HL-60 (cell line): Measurements from ENCODE around the gene LAX1.

ENCODE experiments used
- DNase-seq, 2 experiments: peaks; one replicate each; pipeline ENCODE4 v3.0.0-alpha.2; 2010 to 2020; ENCODE audit warnings: low read depth in 1 of 2, low spot score in 1 of 2
- H3K27ac ChIP-seq: fragments of 250-450 bp; sonication (Bioruptor Pico); replicated peaks from 2 replicates; pipeline ENCODE4 v1.5.1; 2020; ENCODE audit warnings: mild to moderate bottlenecking, moderate library complexity
- H3K27me3 ChIP-seq: fragments of 250-450 bp; sonication (Bioruptor Pico); 2 replicates; pipeline ENCODE4 v1.5.1; 2021; ENCODE audit warnings: mild to moderate bottlenecking, moderate library complexity; ENCODE audit not compliant: insufficient read depth, poor library complexity, severe bottlenecking
- H3K4me3 ChIP-seq: replicated peaks from 2 replicates; pipeline ENCODE4 v1.5.1; 2011; ENCODE audit warnings: mild to moderate bottlenecking, control low read depth, low read length; ENCODE audit not compliant: insufficient read depth
- CTCF ChIP-seq: IDR thresholded peaks from one replicate; pipeline ENCODE4 v1.5.1; 2011; ENCODE audit warnings: low read length, control low read depth, inconsistent platforms; ENCODE audit not compliant: insufficient read depth
- GABPA ChIP-seq: IDR thresholded peaks from 2 replicates; pipeline ENCODE4 v1.6.1; 2012; ENCODE audit warnings: low read depth
- POLR2AphosphoS5 ChIP-seq: IDR thresholded peaks from 2 replicates; pipeline ENCODE4 v1.6.1; 2012; ENCODE audit warnings: low read depth
- REST ChIP-seq: IDR thresholded peaks from 2 replicates; pipeline ENCODE4 v1.6.1; 2012; ENCODE audit warnings: low read depth; ENCODE audit not compliant: insufficient replicate concordance
- SPI1 ChIP-seq: IDR thresholded peaks from 2 replicates; pipeline ENCODE4 v1.6.1; 2012; ENCODE audit warnings: low read depth, mild to moderate bottlenecking, borderline replicate concordance
- long read RNA-seq: library from polyadenylated mRNA; unstranded; transcript quantifications from one replicate; pipeline ENCODE4 v2.0.0, GENCODE V29; 2020

The LAX1 gene
- long read RNA-seq, partial matches to known transcripts, result 0 of 1 reads
- long read RNA-seq, other reads (novel, unspliced or antisense), result 0 of 1 reads

DNA sequence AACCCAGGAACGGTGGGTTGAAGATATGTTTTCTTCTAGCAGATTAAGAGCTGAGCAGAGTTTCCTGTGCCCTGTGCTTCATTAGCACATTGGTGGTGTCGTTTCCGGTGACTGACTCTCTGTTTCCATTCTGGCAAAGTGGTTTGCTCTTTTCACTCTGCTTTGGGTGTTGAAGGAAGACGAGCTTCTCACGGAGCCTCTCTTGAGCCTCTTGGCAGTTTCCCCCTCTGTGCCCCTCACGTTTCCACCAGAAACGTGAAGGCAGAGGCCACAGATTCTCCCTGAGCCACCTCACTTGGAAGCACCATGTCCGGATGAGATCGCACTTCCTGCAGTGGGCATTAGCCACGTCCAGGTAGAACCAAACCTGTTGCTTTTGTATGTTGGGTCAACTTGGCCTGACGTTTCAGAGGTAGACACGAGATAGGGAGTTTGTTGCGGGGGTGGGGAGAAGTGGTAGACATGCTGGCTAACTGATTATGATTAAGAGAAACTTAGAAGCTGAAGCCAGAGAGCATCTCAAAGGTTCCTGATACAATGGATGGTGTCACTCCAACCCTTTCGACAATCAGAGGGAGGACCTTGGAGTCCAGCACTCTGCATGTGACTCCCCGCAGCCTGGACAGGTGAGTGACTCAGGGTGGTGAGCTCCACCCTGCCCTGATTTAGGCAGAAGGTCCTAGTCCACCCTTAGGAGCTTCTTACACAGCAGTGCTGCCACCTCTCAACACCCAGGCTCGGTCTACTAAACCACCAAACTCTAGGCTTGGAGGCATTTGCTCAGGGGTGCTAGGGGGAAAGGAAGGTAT lies at the start of gene LAX1:
Gene LAX1, plus strand, starts transcription at position 155 of the 809 bp plus-strand sequence. Its CDS starts 383 bp downstream, at position 538.
- TF ChIP-seq POLR2AphosphoS5 (peak; percentile 89), REST (peak; percentile 46), SPI1 (no peak)
- H3K27ac ChIP-seq, result peak within 1 kb of the TSS; percentile 81
- no peaks in the 10 kb centered on the region for H3K27me3 ChIP-seq
- DNase-seq, result peak; percentile 7 to 70
- H3K4me3 ChIP-seq, result no peak within 1 kb of the TSS

DNA sequence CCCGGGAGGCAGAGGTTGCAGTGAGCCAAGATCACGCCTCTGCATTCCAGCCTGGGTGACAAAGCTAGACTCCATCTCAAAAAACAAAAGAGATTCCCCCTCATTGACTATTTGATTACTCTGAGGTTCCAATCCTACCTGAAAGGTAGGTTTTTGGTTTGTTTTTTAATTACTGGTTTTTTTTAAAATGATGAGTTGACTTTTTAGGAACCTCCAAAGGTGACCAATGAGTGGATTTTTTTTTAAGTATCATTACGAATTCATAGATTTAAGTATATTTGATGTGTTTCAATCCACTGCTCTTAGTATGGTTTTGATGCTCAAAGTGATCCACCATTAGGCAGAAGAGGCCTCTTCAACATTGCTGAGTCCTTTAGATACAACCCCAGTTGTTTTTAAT lies 47.9 kb upstream of the LAX1 start:
- no peaks in the 10 kb centered on the region for H3K27me3 ChIP-seq
- no peak overlapping the region for H3K4me3 ChIP-seq
- TF ChIP-seq GABPA (no peak), SPI1 (no peak), REST (no peak), POLR2AphosphoS5 (no peak), CTCF (no peak)
- no peak for DNase-seq
- no peak overlapping the region for H3K27ac ChIP-seq

DNA sequence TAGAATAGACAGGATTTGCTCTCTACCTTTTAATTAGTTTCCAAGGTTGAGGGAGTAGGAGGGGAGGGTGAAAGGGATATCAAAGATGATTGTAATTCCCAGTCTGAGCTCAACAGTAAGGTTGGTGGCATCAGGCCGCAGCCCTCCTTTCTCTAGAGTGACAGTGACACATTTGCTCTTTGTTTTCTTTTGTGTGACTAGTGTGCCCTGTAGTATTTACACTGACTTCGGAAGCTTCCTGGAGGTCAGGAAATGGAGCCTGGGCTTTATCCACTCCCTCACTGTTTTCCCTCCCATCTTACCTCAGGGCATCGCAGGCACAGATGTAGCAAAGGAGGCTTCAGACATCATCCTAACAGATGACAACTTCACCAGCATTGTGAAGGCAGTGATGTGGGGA lies 44.7 kb upstream of the LAX1 start:
- no peaks in the 10 kb centered on the region for H3K27me3 ChIP-seq
- DNase-seq, result no peak
- no peak for TF ChIP-seq CTCF
- H3K4me3 ChIP-seq, result no peak overlapping the region
- no peak overlapping the region for H3K27ac ChIP-seq

DNA sequence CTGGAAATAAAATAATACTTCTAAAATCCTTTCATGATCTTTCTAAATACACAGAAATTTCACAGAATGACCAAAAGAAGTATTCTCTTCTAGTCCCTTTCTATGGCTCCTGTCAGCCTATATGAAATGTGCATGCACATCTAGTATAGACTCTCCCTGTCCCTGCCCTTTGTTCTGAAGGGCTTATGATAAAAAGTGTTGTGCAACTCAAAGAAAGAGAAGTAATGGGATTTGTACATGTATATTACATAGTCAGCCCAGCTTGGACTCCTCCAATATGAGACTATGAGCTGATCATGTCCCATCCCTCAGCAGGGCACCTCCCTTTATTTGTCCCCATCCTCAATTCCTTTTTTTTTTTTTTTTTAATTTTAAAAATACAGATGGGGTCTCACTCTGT lies 42.1 kb upstream of the LAX1 start:
- no peak overlapping the region for H3K4me3 ChIP-seq
- TF ChIP-seq REST (no peak), CTCF (no peak), POLR2AphosphoS5 (no peak), SPI1 (no peak)
- no peaks in the 10 kb centered on the region for H3K27me3 ChIP-seq
- DNase-seq, result no peak
- H3K27ac ChIP-seq, result no peak overlapping the region
